Type B pancreatic cell (in vitro differentiated cells): ENCODE measurements around the gene OGFR. TPM values are rescaled to one million over a fixed set of nuclear protein-coding genes. Genes with fewer than 3 reads are reported as not detected.

ENCODE experiments used
- DNase-seq: peaks from one replicate; pipeline ENCODE4 v3.0.0; 2021; ENCODE audit warnings: mixed read lengths; ENCODE audit not compliant: unreplicated experiment; ENCODE audit errors: extremely low spot score
- H3K27ac Mint-ChIP-seq: 2 replicates; pipeline ENCODE4 v1.8.0; 2021; ENCODE audit warnings: mild to moderate bottlenecking, mixed read lengths
- H3K27me3 Mint-ChIP-seq: 2 replicates; pipeline ENCODE4 v1.8.0; 2021; ENCODE audit warnings: mixed read lengths
- H3K36me3 Mint-ChIP-seq: 2 replicates; pipeline ENCODE4 v1.8.0; 2021; ENCODE audit warnings: mixed read lengths
- H3K4me1 Mint-ChIP-seq: one replicate; pipeline ENCODE4 v1.8.0; 2021; ENCODE audit warnings: mixed read lengths; ENCODE audit not compliant: unreplicated experiment
- H3K4me3 Mint-ChIP-seq: 2 replicates; pipeline ENCODE4 v1.8.0; 2021; ENCODE audit warnings: mild to moderate bottlenecking, mixed read lengths
- H3K9me3 Mint-ChIP-seq: 2 replicates; pipeline ENCODE4 v1.8.0; 2021; ENCODE audit warnings: mixed read lengths
- total RNA-seq: library from RNA; stranded (reverse); gene quantifications from 2 replicates; pipeline ENCODE4 v1.2.1, GENCODE V29; 2021; ENCODE audit warnings: low replicate concordance
- TF ChIP-seq, protein P1 (sequence below): fragments of 200-600 bp; sonication (generic); conservative IDR thresholded peaks from 2 replicates; pipeline ENCODE4 v1.5.0; 2021; ENCODE audit warnings: antibody characterized with exemption, mild to moderate bottlenecking

The OGFR gene
- total RNA-seq, 1 donor from 2014 or later, result 42.8 TPM

DNA sequence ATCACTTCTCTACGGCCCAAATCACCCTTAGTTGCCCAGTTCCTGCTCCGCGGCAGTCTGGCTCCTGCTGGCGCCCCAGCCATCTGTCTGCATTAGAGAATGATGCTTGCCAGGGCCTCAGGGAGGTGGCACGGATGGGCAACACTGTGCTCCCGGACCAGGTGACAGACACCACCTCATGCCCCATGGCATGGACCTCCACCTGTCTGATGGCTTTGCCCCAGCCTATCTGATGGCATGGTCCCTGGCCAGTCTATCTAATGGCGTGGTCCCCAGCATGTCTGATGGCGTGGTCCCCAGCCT, 27.2 kb upstream of the OGFR start:
- Mint-ChIP-seq H3K27ac (no peak overlapping the region), H3K4me3 (no peak overlapping the region), H3K9me3 (no peaks in the 10 kb centered on the region), H3K4me1 (peaks cover 27% of the 10 kb centered on the region), H3K27me3 (no peaks in the 10 kb centered on the region), H3K36me3 (no peaks in the 10 kb centered on the region)
- no peak for DNase-seq
- TF ChIP-seq, protein P1, sequence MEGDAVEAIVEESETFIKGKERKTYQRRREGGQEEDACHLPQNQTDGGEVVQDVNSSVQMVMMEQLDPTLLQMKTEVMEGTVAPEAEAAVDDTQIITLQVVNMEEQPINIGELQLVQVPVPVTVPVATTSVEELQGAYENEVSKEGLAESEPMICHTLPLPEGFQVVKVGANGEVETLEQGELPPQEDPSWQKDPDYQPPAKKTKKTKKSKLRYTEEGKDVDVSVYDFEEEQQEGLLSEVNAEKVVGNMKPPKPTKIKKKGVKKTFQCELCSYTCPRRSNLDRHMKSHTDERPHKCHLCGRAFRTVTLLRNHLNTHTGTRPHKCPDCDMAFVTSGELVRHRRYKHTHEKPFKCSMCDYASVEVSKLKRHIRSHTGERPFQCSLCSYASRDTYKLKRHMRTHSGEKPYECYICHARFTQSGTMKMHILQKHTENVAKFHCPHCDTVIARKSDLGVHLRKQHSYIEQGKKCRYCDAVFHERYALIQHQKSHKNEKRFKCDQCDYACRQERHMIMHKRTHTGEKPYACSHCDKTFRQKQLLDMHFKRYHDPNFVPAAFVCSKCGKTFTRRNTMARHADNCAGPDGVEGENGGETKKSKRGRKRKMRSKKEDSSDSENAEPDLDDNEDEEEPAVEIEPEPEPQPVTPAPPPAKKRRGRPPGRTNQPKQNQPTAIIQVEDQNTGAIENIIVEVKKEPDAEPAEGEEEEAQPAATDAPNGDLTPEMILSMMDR, result no peak

GRCh38 chr20:62778058-62778457, 26.6 kb upstream of the OGFR start:
- no peaks in the 10 kb centered on the region for H3K9me3 Mint-ChIP-seq
- no peaks in the 10 kb centered on the region for H3K36me3 Mint-ChIP-seq
- TF ChIP-seq, protein P1, result no peak
- no peaks in the 10 kb centered on the region for H3K27me3 Mint-ChIP-seq
- no peak overlapping the region for H3K4me3 Mint-ChIP-seq
- no peak for DNase-seq
- H3K27ac Mint-ChIP-seq, result no peak overlapping the region
- peaks cover 25% of the 10 kb centered on the region for H3K4me1 Mint-ChIP-seq

- DNase-seq, result no peak
- no peak overlapping the region for H3K4me3 Mint-ChIP-seq
- peaks cover 18% of the 10 kb centered on the region for H3K4me1 Mint-ChIP-seq
- H3K27me3 Mint-ChIP-seq, result no peaks in the 10 kb centered on the region
- H3K36me3 Mint-ChIP-seq, result no peaks in the 10 kb centered on the region
- TF ChIP-seq, protein P1, result no peak
- H3K9me3 Mint-ChIP-seq, result no peaks in the 10 kb centered on the region
- H3K27ac Mint-ChIP-seq, result no peak overlapping the region
These were observed 25.8 kb upstream of the OGFR start for GRCh38 chr20:62778601-62779416.

GRCh38 chr20:62779417-62779685, 25.3 kb upstream of the OGFR start:
- peaks cover 14% of the 10 kb centered on the region for H3K4me1 Mint-ChIP-seq
- H3K27me3 Mint-ChIP-seq, result no peaks in the 10 kb centered on the region
- DNase-seq, result no peak
- no peak overlapping the region for H3K27ac Mint-ChIP-seq
- no peak overlapping the region for H3K4me3 Mint-ChIP-seq
- no peaks in the 10 kb centered on the region for H3K9me3 Mint-ChIP-seq
- TF ChIP-seq, protein P1, result no peak
- H3K36me3 Mint-ChIP-seq, result no peaks in the 10 kb centered on the region

- no peak for DNase-seq
These were observed 24.4 kb upstream of the OGFR start for GRCh38 chr20:62780204-62780603.

More at GRCh38 chr20:62780204-62780603, 24.4 kb upstream of the OGFR start:
- Mint-ChIP-seq H3K9me3 (no peaks in the 10 kb centered on the region), H3K36me3 (no peaks in the 10 kb centered on the region), H3K27me3 (no peaks in the 10 kb centered on the region), H3K4me1 (peaks cover 9% of the 10 kb centered on the region), H3K27ac (no peak overlapping the region), H3K4me3 (no peak overlapping the region)
- TF ChIP-seq, protein P1, result no peak
